H9 (cell line): ENCODE results near the gene ZMYND11. TPM values are rescaled to one million over a fixed set of nuclear protein-coding genes. Genes with fewer than 3 reads are reported as not detected.
A peak's percentile ranks its signal among the peaks of the same experiment; 100 is the strongest.

Experiments
- DNase-seq: peaks from one replicate; pipeline ENCODE4 v3.0.0-alpha.2; 2017
- H2AFZ ChIP-seq: one replicate; pipeline ENCODE4 v1.6.1; 2013; ENCODE audit warnings: mild to moderate bottlenecking, low read length, control low read depth, moderate library complexity
- H2AK5ac ChIP-seq: 2 replicates; pipeline ENCODE4 v1.6.1; 2013; ENCODE audit warnings: low read length, control low read depth, mixed read lengths; ENCODE audit not compliant: insufficient read length
- H2BK120ac ChIP-seq: one replicate; pipeline ENCODE4 v1.6.1; 2013; ENCODE audit warnings: low read depth, mild to moderate bottlenecking, low read length, control low read depth, inconsistent platforms; ENCODE audit not compliant: poor library complexity, severe bottlenecking
- H2BK12ac ChIP-seq: 2 replicates; pipeline ENCODE4 v1.6.1; 2013; ENCODE audit warnings: low read length, control low read depth, mixed read lengths, low read depth; ENCODE audit not compliant: insufficient read length
- H2BK15ac ChIP-seq: 2 replicates; pipeline ENCODE4 v1.6.1; 2013; ENCODE audit warnings: low read depth, low read length, control low read depth
- H2BK20ac ChIP-seq: one replicate; pipeline ENCODE4 v1.6.1; 2013; ENCODE audit warnings: low read depth, mild to moderate bottlenecking, low read length, control low read depth, inconsistent platforms; ENCODE audit not compliant: poor library complexity, severe bottlenecking
- H2BK5ac ChIP-seq: 2 replicates; pipeline ENCODE4 v1.6.1; 2013; ENCODE audit warnings: low read length, control low read depth, mixed read lengths; ENCODE audit not compliant: insufficient read length
- H3K14ac ChIP-seq: 2 replicates; pipeline ENCODE4 v1.6.1; 2013; ENCODE audit warnings: low read length, control low read depth; ENCODE audit not compliant: insufficient read depth
- H3K18ac ChIP-seq: 2 replicates; pipeline ENCODE4 v1.6.1; 2013; ENCODE audit warnings: low read depth, mild to moderate bottlenecking, mixed read lengths, low read length, control low read depth; ENCODE audit not compliant: insufficient read length
- H3K23ac ChIP-seq: 2 replicates; pipeline ENCODE4 v1.6.1; 2013; ENCODE audit warnings: low read length, control low read depth, mixed read lengths, low read depth; ENCODE audit not compliant: insufficient read length
- H3K23me2 ChIP-seq: 2 replicates; pipeline ENCODE4 v1.6.1; 2013; ENCODE audit warnings: low read depth, mild to moderate bottlenecking, mixed read lengths, low read length, control low read depth; ENCODE audit not compliant: insufficient read length, poor library complexity, severe bottlenecking
- H3K27ac ChIP-seq: 2 replicates; pipeline ENCODE4 v1.5.1; 2013; ENCODE audit warnings: low read length, control low read depth, mixed read lengths, low read depth; ENCODE audit not compliant: insufficient read length
- H3K27me3 ChIP-seq: 2 replicates; pipeline ENCODE4 v1.6.1; 2013; ENCODE audit warnings: low read length, control low read depth, inconsistent platforms; ENCODE audit not compliant: insufficient read depth
- H3K4ac ChIP-seq: 2 replicates; pipeline ENCODE4 v1.6.1; 2013; ENCODE audit warnings: low read depth, mild to moderate bottlenecking, control low read depth, inconsistent platforms, low read length, moderate library complexity
- H3K4me1 ChIP-seq: 2 replicates; pipeline ENCODE4 v1.6.1; 2013; ENCODE audit warnings: low read length, control low read depth, inconsistent platforms; ENCODE audit not compliant: insufficient read depth
- H3K4me2 ChIP-seq: 2 replicates; pipeline ENCODE4 v1.6.1; 2013; ENCODE audit warnings: low read length, control low read depth, mixed read lengths; ENCODE audit not compliant: insufficient read length, insufficient read depth
- H3K56ac ChIP-seq: 2 replicates; pipeline ENCODE4 v1.6.1; 2013; ENCODE audit warnings: low read depth, mild to moderate bottlenecking, mixed read lengths, low read length, control low read depth; ENCODE audit not compliant: insufficient read length
- H3K79me1 ChIP-seq: 2 replicates; pipeline ENCODE4 v1.6.1; 2013; ENCODE audit warnings: low read depth, mild to moderate bottlenecking, moderate library complexity, low read length, control low read depth, inconsistent platforms; ENCODE audit not compliant: insufficient read depth, poor library complexity, severe bottlenecking
- H3K79me2 ChIP-seq: 2 replicates; pipeline ENCODE4 v1.6.1; 2013; ENCODE audit warnings: low read length, control low read depth, inconsistent platforms; ENCODE audit not compliant: insufficient read depth
- H3K9ac ChIP-seq: 2 replicates; pipeline ENCODE4 v1.6.1; 2013; ENCODE audit warnings: low read length, control low read depth, mixed read lengths; ENCODE audit not compliant: insufficient read length; ENCODE audit errors: extremely low read depth
- H3K9me3 ChIP-seq: one replicate; pipeline ENCODE4 v1.6.1; 2013; ENCODE audit warnings: low read depth, low read length, inconsistent platforms; ENCODE audit not compliant: control insufficient read depth
- H3T11ph ChIP-seq: one replicate; pipeline ENCODE4 v1.6.1; 2013; ENCODE audit warnings: mild to moderate bottlenecking, low read length, control low read depth, inconsistent platforms
- H4K20me1 ChIP-seq: one replicate; pipeline ENCODE4 v1.6.1; 2013; ENCODE audit not compliant: control insufficient read depth, insufficient read length, insufficient read depth
- H4K5ac ChIP-seq: 2 replicates; pipeline ENCODE4 v1.6.1; 2013; ENCODE audit warnings: low read depth, mild to moderate bottlenecking, mixed read lengths, low read length, control low read depth; ENCODE audit not compliant: insufficient read length
- H4K8ac ChIP-seq: replicated peaks from 2 replicates; pipeline ENCODE4 v1.6.1; 2013; ENCODE audit warnings: low read length, control low read depth, mixed read lengths, low read depth; ENCODE audit not compliant: insufficient read length
- H4K91ac ChIP-seq: 2 replicates; pipeline ENCODE4 v1.6.1; 2013; ENCODE audit warnings: low read depth, mild to moderate bottlenecking, moderate library complexity, mixed read lengths, low read length, control low read depth; ENCODE audit not compliant: insufficient read length
- H3K27ac Mint-ChIP-seq, 3 experiments: 2 replicates in 2 of 3; 3 replicates in 1 of 3; pipeline ENCODE4 v1.8.0; 2020 to 2021; ENCODE audit warnings: mixed read lengths in 3 of 3, mild to moderate bottlenecking in 1 of 3, moderate library complexity in 1 of 3
- H3K27me3 Mint-ChIP-seq: 2 replicates; pipeline ENCODE4 v1.8.0; 2021; ENCODE audit warnings: low read depth, mild to moderate bottlenecking, moderate library complexity, mixed read lengths
- H3K36me3 Mint-ChIP-seq, 3 experiments: 2 replicates in 2 of 3; 3 replicates in 1 of 3; pipeline ENCODE4 v1.8.0; 2020 to 2021; ENCODE audit warnings: low read depth in 3 of 3, mixed read lengths in 3 of 3; ENCODE audit not compliant: insufficient read depth in 1 of 3
- H3K4me1 Mint-ChIP-seq, 2 experiments: 2 replicates each; pipeline ENCODE4 v1.8.0; 2020; ENCODE audit warnings: mixed read lengths in 2 of 2
- H3K4me3 Mint-ChIP-seq, 2 experiments: 2 replicates in 1 of 2; 3 replicates in 1 of 2; pipeline ENCODE4 v1.8.0; 2020 to 2021; ENCODE audit warnings: mild to moderate bottlenecking in 2 of 2, mixed read lengths in 2 of 2, moderate library complexity in 1 of 2
- H3K9me3 Mint-ChIP-seq, 2 experiments: 2 replicates in 1 of 2; 3 replicates in 1 of 2; pipeline ENCODE4 v1.8.0; 2020; ENCODE audit warnings: mild to moderate bottlenecking in 2 of 2, mixed read lengths in 2 of 2, moderate library complexity in 1 of 2
- WGBS: extraction: QIAGEN DNeasy Blood & Tissue Kit; methylation state at CpG from one replicate; pipeline ENCODE4 v1.1.7; 2013; ENCODE audit warnings: missing lambda C conversion rate, low lambda C conversion rate, mixed read lengths; ENCODE audit not compliant: insufficient read length; ENCODE audit errors: extremely low coverage; 5-methylcytosine and 5-hydroxymethylcytosine counted together
- total RNA-seq: library from RNA; stranded (reverse); gene quantifications from 2 replicates; pipeline ENCODE4 v1.2.1, GENCODE V29; 2021
- TF ChIP-seq, protein P1 (sequence below): fragments of 200-600 bp; sonication (generic); conservative IDR thresholded peaks from 3 replicates; pipeline ENCODE4 v1.8.0; 2021; ENCODE audit warnings: antibody characterized with exemption, mild to moderate bottlenecking

The ZMYND11 gene
- total RNA-seq, 1 experiment from 2014 or later = 33.7 TPM

DNA sequence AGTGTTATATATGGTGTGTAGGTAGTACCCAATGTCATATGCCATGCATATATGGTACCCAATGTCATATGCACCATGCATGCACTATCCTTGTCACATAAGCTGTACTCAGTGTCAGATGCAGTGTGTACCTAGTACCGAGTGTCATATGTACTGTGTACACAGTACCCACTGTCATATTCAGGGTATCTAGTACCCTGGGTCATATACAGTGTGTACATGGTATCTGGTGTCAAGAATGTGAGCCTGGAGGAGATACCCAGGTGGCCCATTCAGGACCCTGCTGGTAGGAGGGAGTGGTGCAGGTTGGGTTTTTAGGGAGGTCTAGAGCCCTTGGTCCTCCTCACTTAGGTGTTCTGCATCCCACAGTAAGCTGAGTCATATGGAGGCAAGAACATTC is 1.8 kb downstream of the ZMYND11 start:
- H3K4me3 Mint-ChIP-seq = peak overlapping the region; percentile 80 to 89
- DNase-seq = peak; percentile 62

More for the DNA sequence above, 1.8 kb downstream of the ZMYND11 start:
- Histone ChIP-seq H4K20me1 (no peaks in the 10 kb centered on the region), H3K79me1 (no peaks in the 10 kb centered on the region), H3K9me3 (no peaks in the 10 kb centered on the region), H2BK120ac (no peak overlapping the region), H3K18ac (no peak overlapping the region), H3K4me1 (peaks cover 5% of the 10 kb centered on the region; the same call in 1 of the 2 replicates), H3K56ac (no peak overlapping the region), H3K27me3 (peaks cover 3% of the 10 kb centered on the region; the same call in 1 of the 2 replicates), H4K5ac (no peak overlapping the region), H2AFZ (no peak overlapping the region), H3K23ac (no peak overlapping the region), H3K9ac (no peak overlapping the region), H3K4me2 (no peak overlapping the region), H3K4ac (no peak overlapping the region), H2BK5ac (no peak overlapping the region), H2AK5ac (no peak overlapping the region), H3T11ph (no peak overlapping the region), H3K23me2 (peaks cover 14% of the 10 kb centered on the region), H4K91ac (no peak overlapping the region), H3K27ac (no peak overlapping the region), H3K79me2 (peaks cover 11% of the 10 kb centered on the region; the same call in 1 of the 2 replicates), H2BK12ac (no peak overlapping the region), H4K8ac (no peak overlapping the region), H2BK15ac (no peak overlapping the region), H2BK20ac (no peak overlapping the region), H3K14ac (no peak overlapping the region)
- Mint-ChIP-seq H3K27ac (no peak overlapping the region), H3K4me1 (peaks cover 30 to 31% of the 10 kb centered on the region in 2 experiments), H3K9me3 (no peaks in the 10 kb centered on the region; a peak in 1 of 5 replicates), H3K36me3 (peaks cover 0 to 2% (median 0%) of the 10 kb centered on the region in 3 experiments; a peak in 2 of 7 replicates), H3K27me3 (peaks cover 19% of the 10 kb centered on the region)
- no CpG with 5 or more reads among the region's 1 CpG for WGBS
- TF ChIP-seq, protein P1, sequence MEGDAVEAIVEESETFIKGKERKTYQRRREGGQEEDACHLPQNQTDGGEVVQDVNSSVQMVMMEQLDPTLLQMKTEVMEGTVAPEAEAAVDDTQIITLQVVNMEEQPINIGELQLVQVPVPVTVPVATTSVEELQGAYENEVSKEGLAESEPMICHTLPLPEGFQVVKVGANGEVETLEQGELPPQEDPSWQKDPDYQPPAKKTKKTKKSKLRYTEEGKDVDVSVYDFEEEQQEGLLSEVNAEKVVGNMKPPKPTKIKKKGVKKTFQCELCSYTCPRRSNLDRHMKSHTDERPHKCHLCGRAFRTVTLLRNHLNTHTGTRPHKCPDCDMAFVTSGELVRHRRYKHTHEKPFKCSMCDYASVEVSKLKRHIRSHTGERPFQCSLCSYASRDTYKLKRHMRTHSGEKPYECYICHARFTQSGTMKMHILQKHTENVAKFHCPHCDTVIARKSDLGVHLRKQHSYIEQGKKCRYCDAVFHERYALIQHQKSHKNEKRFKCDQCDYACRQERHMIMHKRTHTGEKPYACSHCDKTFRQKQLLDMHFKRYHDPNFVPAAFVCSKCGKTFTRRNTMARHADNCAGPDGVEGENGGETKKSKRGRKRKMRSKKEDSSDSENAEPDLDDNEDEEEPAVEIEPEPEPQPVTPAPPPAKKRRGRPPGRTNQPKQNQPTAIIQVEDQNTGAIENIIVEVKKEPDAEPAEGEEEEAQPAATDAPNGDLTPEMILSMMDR = peak; percentile 63
